Testis (tissue), 2 donors: ENCODE data around the gene RANBP17.

Experiments
- POLR2A ChIP-seq: fragments of 450-650 bp; IDR thresholded peaks from one replicate; pipeline ENCODE4 v1.6.1; 2017; ENCODE audit warnings: antibody characterized with exemption, mild to moderate bottlenecking, moderate library complexity
- TF ChIP-seq, protein P1 (sequence below), 3 experiments: fragments of 450-650 bp in 2 of 3; fragments of 200-600 bp in 1 of 3; sonication (generic) in 1 of 3; IDR thresholded peaks; one replicate each; pipeline ENCODE4 v1.5.1; 2016 to 2019; ENCODE audit warnings: antibody characterized with exemption in 3 of 3, mild to moderate bottlenecking in 2 of 3, moderate library complexity in 1 of 3

DNA sequence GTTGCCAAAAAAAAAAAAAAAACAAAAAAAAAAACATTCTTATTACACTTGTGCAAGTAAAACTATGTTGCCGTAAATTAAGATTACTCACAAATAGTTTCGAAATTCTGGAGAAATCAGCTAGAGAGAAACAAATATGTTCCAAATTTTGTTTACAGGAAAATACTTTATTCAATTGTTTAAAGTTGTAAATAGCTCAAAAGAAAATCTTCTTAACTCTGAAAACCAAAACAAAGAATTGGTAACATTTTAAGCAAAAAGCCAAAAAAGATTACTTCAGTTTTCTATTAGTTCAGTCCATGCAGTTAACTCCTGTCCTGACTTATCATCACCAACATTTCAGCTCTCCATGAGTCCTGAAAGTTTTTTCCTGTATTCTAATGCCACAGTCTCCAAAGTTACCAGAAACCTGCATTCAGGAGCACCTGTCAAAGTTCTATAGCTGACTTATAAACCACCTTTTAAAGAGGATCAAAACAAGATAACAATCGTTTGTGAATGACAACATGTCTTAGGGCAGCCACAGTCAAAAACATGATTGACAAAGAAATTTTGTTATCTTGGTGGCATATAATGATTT is 194.1 kb downstream of the RANBP17 start:
- TF ChIP-seq POLR2A = no peak
- TF ChIP-seq, protein P1, sequence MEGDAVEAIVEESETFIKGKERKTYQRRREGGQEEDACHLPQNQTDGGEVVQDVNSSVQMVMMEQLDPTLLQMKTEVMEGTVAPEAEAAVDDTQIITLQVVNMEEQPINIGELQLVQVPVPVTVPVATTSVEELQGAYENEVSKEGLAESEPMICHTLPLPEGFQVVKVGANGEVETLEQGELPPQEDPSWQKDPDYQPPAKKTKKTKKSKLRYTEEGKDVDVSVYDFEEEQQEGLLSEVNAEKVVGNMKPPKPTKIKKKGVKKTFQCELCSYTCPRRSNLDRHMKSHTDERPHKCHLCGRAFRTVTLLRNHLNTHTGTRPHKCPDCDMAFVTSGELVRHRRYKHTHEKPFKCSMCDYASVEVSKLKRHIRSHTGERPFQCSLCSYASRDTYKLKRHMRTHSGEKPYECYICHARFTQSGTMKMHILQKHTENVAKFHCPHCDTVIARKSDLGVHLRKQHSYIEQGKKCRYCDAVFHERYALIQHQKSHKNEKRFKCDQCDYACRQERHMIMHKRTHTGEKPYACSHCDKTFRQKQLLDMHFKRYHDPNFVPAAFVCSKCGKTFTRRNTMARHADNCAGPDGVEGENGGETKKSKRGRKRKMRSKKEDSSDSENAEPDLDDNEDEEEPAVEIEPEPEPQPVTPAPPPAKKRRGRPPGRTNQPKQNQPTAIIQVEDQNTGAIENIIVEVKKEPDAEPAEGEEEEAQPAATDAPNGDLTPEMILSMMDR (IDR thresholded peaks at IDR 0.05) = no peak
